WTC11 (cell line): Measurements from ENCODE around the gene C1QL2. TPM values are rescaled to one million over a fixed set of nuclear protein-coding genes. Genes with fewer than 3 reads are reported as not detected.

Experiments
- ATAC-seq: fragments of 200-7000 bp; cut with Tn5 transposase; 2 replicates; pipeline ENCODE4 v1.10.0; 2021; ENCODE audit warnings: mild to moderate bottlenecking, moderate library complexity
- CTCF ChIA-PET: fragments of 300-600 bp; sonication (Branson Sonifier 250); formaldehyde crosslinking; loops from one replicate; lab custom pipeline; 2021; ENCODE audit warnings: antibody characterized with exemption; lab: Charles Lee
- POLR2A ChIA-PET: fragments of 350-600 bp; sonication (Branson Sonifier 250); formaldehyde crosslinking; loops from one replicate; lab custom pipeline; 2021; ENCODE audit warnings: antibody characterized with exemption; lab: Charles Lee
- DNase-seq: peaks from one replicate; pipeline ENCODE4 v3.0.0; 2021; ENCODE audit warnings: low spot score
- H3K27ac Mint-ChIP-seq: 2 replicates; pipeline ENCODE4 v1.8.0; 2021; ENCODE audit warnings: mixed read lengths
- H3K27me3 Mint-ChIP-seq: 2 replicates; pipeline ENCODE4 v1.8.0; 2021; ENCODE audit warnings: low read depth, mild to moderate bottlenecking, moderate library complexity, mixed read lengths
- H3K36me3 Mint-ChIP-seq: 2 replicates; pipeline ENCODE4 v1.8.0; 2021; ENCODE audit warnings: mixed read lengths
- H3K4me1 Mint-ChIP-seq: 2 replicates; pipeline ENCODE4 v1.8.0; 2022; ENCODE audit warnings: mixed read lengths
- H3K4me3 Mint-ChIP-seq: 2 replicates; pipeline ENCODE4 v1.8.0; 2021; ENCODE audit warnings: mild to moderate bottlenecking, moderate library complexity, mixed read lengths
- H3K9me3 Mint-ChIP-seq: 2 replicates; pipeline ENCODE4 v1.8.0; 2021; ENCODE audit warnings: mixed read lengths
- CREB1 ChIP-seq: sonication (generic); formaldehyde crosslinking; IDR thresholded peaks from 2 replicates; pipeline ENCODE4 v1.8.0; 2023; ENCODE audit warnings: mild to moderate bottlenecking, missing genetic modification reagents
- CREM ChIP-seq: sonication (generic); formaldehyde crosslinking; IDR thresholded peaks from 2 replicates; pipeline ENCODE4 v1.8.1; 2022; ENCODE audit warnings: mild to moderate bottlenecking, missing genetic modification reagents, moderate library complexity
- ETV6 ChIP-seq: sonication (generic); formaldehyde crosslinking; IDR thresholded peaks from 2 replicates; pipeline ENCODE4 v1.8.1; 2022; ENCODE audit warnings: mild to moderate bottlenecking, missing genetic modification reagents
- FOXK1 ChIP-seq: sonication (generic); formaldehyde crosslinking; IDR thresholded peaks from 2 replicates; pipeline ENCODE4 v1.8.0; 2022; ENCODE audit warnings: mild to moderate bottlenecking, moderate library complexity, missing genetic modification reagents
- GABPB1 ChIP-seq: sonication (generic); formaldehyde crosslinking; IDR thresholded peaks from 2 replicates; pipeline ENCODE4 v1.8.1; 2023; ENCODE audit warnings: mild to moderate bottlenecking, missing genetic modification reagents
- JAZF1 ChIP-seq: fragments of 250-450 bp; sonication (Bioruptor Pico); IDR thresholded peaks from 2 replicates; pipeline ENCODE4 v1.9.0; 2021; ENCODE audit warnings: moderate library complexity, mild to moderate bottlenecking, inconsistent platforms
- KAT7 ChIP-seq: sonication (generic); formaldehyde crosslinking; IDR thresholded peaks from 2 replicates; pipeline ENCODE4 v1.8.1; 2023; ENCODE audit warnings: missing genetic modification reagents, mild to moderate bottlenecking, borderline replicate concordance
- MYBL2 ChIP-seq: sonication (generic); formaldehyde crosslinking; IDR thresholded peaks from 2 replicates; pipeline ENCODE4 v1.8.1; 2023; ENCODE audit warnings: mild to moderate bottlenecking, moderate library complexity, missing genetic modification reagents
- NFATC4 ChIP-seq: fragments of 250-450 bp; sonication (Bioruptor Pico); IDR thresholded peaks from 2 replicates; pipeline ENCODE4 v1.9.0; 2021; ENCODE audit warnings: mild to moderate bottlenecking
- PRRX2 ChIP-seq: fragments of 250-450 bp; sonication (Bioruptor Pico); IDR thresholded peaks from 2 replicates; pipeline ENCODE4 v1.8.0; 2021; ENCODE audit warnings: mild to moderate bottlenecking
- SMAD4 ChIP-seq: sonication (generic); formaldehyde crosslinking; IDR thresholded peaks from 2 replicates; pipeline ENCODE4 v1.8.0; 2022; ENCODE audit warnings: mild to moderate bottlenecking, missing genetic modification reagents
- SP1 ChIP-seq: sonication (generic); formaldehyde crosslinking; conservative IDR thresholded peaks from 2 replicates; pipeline ENCODE4 v1.8.1; 2022; ENCODE audit warnings: missing genetic modification reagents
- ZNF232 ChIP-seq: sonication (generic); formaldehyde crosslinking; IDR thresholded peaks from 2 replicates; pipeline ENCODE4 v1.8.0; 2022; ENCODE audit warnings: mild to moderate bottlenecking, missing genetic modification reagents
- ZNF317 ChIP-seq: sonication (generic); formaldehyde crosslinking; IDR thresholded peaks from 2 replicates; pipeline ENCODE4 v1.8.1; 2023; ENCODE audit warnings: low read depth, mild to moderate bottlenecking, moderate library complexity, missing genetic modification reagents, borderline replicate concordance
- total RNA-seq: library from RNA; stranded (reverse); gene quantifications from 3 replicates; pipeline ENCODE4 v1.2.3, GENCODE V29; 2021
- TF ChIP-seq, protein P1 (sequence below): sonication (generic); formaldehyde crosslinking; conservative IDR thresholded peaks from 2 replicates; pipeline ENCODE4 v1.8.1; 2023; ENCODE audit warnings: mild to moderate bottlenecking, low read depth, missing genetic modification reagents, moderate library complexity
- TF ChIP-seq, protein P2 (sequence below): sonication (generic); formaldehyde crosslinking; IDR thresholded peaks from 2 replicates; pipeline ENCODE4 v1.8.1; 2023; ENCODE audit warnings: mild to moderate bottlenecking, missing genetic modification reagents, moderate library complexity
- TF ChIP-seq, protein P3 (sequence below): sonication (generic); formaldehyde crosslinking; IDR thresholded peaks from 2 replicates; pipeline ENCODE4 v1.8.0; 2022; ENCODE audit warnings: missing genetic modification reagents
- TF ChIP-seq, protein P4 (sequence below): sonication (generic); formaldehyde crosslinking; IDR thresholded peaks from 2 replicates; pipeline ENCODE4 v1.8.0; 2023; ENCODE audit warnings: missing genetic modification reagents, mild to moderate bottlenecking, borderline replicate concordance

C1QL2 gene
- total RNA-seq, 1 experiment from 2014 or later, result 1.0 TPM

DNA sequence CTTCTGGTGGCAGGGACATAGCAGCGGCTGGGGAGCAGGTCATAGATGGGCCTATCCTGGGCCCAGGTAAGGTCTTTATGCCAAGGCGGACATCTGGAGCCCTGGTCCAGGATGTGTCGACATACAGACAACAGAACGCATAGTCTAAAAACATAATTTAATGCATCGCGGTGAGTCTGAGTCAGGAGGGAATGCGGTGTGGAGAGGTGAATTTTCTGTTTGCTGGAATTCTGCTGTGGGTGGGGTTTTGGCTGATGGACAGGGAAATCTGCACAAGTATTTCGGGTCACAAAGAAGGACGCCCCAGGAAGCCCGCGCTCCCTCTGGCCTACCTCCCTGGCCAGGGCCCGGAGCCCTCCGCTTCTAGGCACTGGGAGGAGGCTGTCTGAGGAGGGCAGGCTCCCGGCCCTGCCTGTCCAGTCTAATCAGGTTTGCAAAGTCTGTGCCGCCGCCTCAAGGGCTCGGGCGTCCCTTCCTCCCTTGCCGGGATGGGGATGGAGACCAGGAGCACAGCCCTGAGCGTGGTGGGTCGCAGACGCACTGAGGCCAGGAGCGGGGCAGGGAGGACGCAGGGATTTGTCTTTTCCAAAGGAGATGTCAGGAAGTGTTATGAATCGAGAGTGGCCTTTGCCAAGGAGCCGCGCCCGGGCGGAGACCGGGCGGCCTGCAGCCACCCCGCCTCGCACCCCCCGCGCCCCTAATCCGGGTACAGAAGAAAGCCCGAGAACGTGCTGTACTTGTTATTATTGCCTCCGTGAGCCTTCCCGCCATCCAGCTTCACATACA lies 2.3 kb downstream of the C1QL2 start (continued):
- TF ChIP-seq JAZF1 (CRISPR knock-in tag), result no peak

DNA sequence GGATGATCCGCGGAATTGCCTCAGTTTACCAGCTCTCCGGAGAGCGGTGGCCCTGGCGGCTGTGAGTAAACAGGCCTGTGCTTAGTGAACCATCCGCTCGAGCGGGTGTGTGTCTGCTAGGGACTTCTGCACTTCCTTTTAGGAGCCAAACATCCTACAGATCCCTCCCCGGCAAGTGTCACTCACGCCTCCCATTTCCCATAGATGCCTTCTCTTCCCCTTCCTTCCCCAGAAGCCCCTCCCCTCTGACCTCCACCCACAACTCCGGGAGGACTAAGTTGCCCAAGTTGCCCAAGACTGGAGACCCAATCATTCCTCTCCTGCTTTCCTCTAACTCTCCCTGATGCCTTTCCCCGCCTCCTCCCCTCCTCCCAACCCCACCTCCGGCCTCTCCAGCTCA lies 2.9 kb downstream of the C1QL2 start:
- Mint-ChIP-seq H3K4me3 (peak overlapping the region; percentile 93), H3K9me3 (no peaks in the 10 kb centered on the region), H3K4me1 (peaks cover 30% of the 10 kb centered on the region), H3K27ac (peak overlapping the region; percentile 76; the same call in 1 of the 2 replicates), H3K27me3 (peaks cover 42% of the 10 kb centered on the region), H3K36me3 (no peaks in the 10 kb centered on the region)
- DNase-seq (peak; percentile 76), ATAC-seq (peak; percentile 82)
- ChIA-PET POLR2A (interaction anchor here (0.6 to 1.4 kb wide), 2 partner anchors 11 to 69 kb away, joined by 3 to 5 read pairs; no protein-coding TSS in a partner anchor), CTCF (interaction anchor here (0.7 to 3.3 kb wide), 8 partner anchors 11 to 1051 kb away, joined by 3 to 19 read pairs (median 4); no protein-coding TSS in a partner anchor)
- TF ChIP-seq ETV6 (0 out of 2 replicates have a peak, but pooled peaks have one; percentile 35), ZNF317 (no peak), NFATC4 (no peak), JAZF1 (CRISPR knock-in tag) (no peak), CREB1 (CRISPR knock-in tag) (no peak), KAT7 (CRISPR knock-in tag) (no peak), SP1 (CRISPR knock-in tag) (peak; percentile 70), GABPB1 (no peak), MYBL2 (CRISPR knock-in tag) (0 out of 2 replicates have a peak, but pooled peaks have one; percentile 32), FOXK1 (CRISPR knock-in tag) (0 out of 2 replicates have a peak, but pooled peaks have one; percentile 38), PRRX2 (CRISPR knock-in tag) (no peak), CREM (no peak), SMAD4 (CRISPR knock-in tag) (no peak), ZNF232 (CRISPR knock-in tag) (no peak)
- TF ChIP-seq, protein P1, sequence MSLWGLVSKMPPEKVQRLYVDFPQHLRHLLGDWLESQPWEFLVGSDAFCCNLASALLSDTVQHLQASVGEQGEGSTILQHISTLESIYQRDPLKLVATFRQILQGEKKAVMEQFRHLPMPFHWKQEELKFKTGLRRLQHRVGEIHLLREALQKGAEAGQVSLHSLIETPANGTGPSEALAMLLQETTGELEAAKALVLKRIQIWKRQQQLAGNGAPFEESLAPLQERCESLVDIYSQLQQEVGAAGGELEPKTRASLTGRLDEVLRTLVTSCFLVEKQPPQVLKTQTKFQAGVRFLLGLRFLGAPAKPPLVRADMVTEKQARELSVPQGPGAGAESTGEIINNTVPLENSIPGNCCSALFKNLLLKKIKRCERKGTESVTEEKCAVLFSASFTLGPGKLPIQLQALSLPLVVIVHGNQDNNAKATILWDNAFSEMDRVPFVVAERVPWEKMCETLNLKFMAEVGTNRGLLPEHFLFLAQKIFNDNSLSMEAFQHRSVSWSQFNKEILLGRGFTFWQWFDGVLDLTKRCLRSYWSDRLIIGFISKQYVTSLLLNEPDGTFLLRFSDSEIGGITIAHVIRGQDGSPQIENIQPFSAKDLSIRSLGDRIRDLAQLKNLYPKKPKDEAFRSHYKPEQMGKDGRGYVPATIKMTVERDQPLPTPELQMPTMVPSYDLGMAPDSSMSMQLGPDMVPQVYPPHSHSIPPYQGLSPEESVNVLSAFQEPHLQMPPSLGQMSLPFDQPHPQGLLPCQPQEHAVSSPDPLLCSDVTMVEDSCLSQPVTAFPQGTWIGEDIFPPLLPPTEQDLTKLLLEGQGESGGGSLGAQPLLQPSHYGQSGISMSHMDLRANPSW (CRISPR knock-in tag), result no peak
- TF ChIP-seq, protein P2, sequence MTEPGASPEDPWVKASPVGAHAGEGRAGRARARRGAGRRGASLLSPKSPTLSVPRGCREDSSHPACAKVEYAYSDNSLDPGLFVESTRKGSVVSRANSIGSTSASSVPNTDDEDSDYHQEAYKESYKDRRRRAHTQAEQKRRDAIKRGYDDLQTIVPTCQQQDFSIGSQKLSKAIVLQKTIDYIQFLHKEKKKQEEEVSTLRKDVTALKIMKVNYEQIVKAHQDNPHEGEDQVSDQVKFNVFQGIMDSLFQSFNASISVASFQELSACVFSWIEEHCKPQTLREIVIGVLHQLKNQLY (CRISPR knock-in tag), result no peak
- TF ChIP-seq, protein P3, sequence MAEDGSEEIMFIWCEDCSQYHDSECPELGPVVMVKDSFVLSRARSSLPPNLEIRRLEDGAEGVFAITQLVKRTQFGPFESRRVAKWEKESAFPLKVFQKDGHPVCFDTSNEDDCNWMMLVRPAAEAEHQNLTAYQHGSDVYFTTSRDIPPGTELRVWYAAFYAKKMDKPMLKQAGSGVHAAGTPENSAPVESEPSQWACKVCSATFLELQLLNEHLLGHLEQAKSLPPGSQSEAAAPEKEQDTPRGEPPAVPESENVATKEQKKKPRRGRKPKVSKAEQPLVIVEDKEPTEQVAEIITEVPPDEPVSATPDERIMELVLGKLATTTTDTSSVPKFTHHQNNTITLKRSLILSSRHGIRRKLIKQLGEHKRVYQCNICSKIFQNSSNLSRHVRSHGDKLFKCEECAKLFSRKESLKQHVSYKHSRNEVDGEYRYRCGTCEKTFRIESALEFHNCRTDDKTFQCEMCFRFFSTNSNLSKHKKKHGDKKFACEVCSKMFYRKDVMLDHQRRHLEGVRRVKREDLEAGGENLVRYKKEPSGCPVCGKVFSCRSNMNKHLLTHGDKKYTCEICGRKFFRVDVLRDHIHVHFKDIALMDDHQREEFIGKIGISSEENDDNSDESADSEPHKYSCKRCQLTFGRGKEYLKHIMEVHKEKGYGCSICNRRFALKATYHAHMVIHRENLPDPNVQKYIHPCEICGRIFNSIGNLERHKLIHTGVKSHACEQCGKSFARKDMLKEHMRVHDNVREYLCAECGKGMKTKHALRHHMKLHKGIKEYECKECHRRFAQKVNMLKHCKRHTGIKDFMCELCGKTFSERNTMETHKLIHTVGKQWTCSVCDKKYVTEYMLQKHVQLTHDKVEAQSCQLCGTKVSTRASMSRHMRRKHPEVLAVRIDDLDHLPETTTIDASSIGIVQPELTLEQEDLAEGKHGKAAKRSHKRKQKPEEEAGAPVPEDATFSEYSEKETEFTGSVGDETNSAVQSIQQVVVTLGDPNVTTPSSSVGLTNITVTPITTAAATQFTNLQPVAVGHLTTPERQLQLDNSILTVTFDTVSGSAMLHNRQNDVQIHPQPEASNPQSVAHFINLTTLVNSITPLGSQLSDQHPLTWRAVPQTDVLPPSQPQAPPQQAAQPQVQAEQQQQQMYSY, result no peak
- TF ChIP-seq, protein P4, sequence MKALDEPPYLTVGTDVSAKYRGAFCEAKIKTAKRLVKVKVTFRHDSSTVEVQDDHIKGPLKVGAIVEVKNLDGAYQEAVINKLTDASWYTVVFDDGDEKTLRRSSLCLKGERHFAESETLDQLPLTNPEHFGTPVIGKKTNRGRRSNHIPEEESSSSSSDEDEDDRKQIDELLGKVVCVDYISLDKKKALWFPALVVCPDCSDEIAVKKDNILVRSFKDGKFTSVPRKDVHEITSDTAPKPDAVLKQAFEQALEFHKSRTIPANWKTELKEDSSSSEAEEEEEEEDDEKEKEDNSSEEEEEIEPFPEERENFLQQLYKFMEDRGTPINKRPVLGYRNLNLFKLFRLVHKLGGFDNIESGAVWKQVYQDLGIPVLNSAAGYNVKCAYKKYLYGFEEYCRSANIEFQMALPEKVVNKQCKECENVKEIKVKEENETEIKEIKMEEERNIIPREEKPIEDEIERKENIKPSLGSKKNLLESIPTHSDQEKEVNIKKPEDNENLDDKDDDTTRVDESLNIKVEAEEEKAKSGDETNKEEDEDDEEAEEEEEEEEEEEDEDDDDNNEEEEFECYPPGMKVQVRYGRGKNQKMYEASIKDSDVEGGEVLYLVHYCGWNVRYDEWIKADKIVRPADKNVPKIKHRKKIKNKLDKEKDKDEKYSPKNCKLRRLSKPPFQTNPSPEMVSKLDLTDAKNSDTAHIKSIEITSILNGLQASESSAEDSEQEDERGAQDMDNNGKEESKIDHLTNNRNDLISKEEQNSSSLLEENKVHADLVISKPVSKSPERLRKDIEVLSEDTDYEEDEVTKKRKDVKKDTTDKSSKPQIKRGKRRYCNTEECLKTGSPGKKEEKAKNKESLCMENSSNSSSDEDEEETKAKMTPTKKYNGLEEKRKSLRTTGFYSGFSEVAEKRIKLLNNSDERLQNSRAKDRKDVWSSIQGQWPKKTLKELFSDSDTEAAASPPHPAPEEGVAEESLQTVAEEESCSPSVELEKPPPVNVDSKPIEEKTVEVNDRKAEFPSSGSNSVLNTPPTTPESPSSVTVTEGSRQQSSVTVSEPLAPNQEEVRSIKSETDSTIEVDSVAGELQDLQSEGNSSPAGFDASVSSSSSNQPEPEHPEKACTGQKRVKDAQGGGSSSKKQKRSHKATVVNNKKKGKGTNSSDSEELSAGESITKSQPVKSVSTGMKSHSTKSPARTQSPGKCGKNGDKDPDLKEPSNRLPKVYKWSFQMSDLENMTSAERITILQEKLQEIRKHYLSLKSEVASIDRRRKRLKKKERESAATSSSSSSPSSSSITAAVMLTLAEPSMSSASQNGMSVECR, result no peak
